C4-2B (cell line): Measurements from ENCODE around the gene MRPS23.

ENCODE experiments used
- ZFX ChIP-seq: fragments of 450-650 bp; IDR thresholded peaks from 2 replicates; pipeline ENCODE4 v1.6.1; 2017
- TF ChIP-seq, protein P1 (sequence below): fragments of 450-650 bp; conservative IDR thresholded peaks from 2 replicates; pipeline ENCODE4 v1.5.1; 2017; ENCODE audit warnings: mild to moderate bottlenecking

GRCh38 chr17:57892146-57892819 lies 42.4 kb upstream of the MRPS23 start:
- TF ChIP-seq ZFX = no peak
- TF ChIP-seq, protein P1, sequence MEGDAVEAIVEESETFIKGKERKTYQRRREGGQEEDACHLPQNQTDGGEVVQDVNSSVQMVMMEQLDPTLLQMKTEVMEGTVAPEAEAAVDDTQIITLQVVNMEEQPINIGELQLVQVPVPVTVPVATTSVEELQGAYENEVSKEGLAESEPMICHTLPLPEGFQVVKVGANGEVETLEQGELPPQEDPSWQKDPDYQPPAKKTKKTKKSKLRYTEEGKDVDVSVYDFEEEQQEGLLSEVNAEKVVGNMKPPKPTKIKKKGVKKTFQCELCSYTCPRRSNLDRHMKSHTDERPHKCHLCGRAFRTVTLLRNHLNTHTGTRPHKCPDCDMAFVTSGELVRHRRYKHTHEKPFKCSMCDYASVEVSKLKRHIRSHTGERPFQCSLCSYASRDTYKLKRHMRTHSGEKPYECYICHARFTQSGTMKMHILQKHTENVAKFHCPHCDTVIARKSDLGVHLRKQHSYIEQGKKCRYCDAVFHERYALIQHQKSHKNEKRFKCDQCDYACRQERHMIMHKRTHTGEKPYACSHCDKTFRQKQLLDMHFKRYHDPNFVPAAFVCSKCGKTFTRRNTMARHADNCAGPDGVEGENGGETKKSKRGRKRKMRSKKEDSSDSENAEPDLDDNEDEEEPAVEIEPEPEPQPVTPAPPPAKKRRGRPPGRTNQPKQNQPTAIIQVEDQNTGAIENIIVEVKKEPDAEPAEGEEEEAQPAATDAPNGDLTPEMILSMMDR = peak; percentile 99
